Measurements from ENCODE around the gene ITGAE. TPM values are rescaled to one million over a fixed set of nuclear protein-coding genes. Genes with fewer than 3 reads are reported as not detected.

Gene ITGAE
- total and polyA plus RNA-seq, 8 donors, result 4.4 to 29.0 (median 7.0) TPM

DNA sequence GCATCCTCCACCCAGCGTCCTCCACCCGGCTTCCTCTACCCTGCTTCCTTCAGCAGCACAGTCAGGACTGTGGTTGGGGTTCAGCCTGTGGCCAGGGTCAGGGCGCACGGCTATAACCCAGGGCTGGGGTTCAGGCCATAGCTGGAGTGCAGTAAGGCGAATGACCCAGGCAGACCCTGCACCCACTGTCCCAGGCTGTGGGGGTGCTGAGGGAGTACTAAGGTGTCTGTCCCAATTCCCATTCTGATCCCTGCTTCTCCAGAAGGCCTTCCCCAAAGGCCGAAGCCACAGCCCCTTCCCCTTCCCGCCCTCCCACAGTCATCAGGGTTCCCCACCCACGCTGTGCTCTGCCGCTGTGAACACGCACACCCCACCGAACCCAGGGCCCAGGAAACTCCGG lies 119.9 kb downstream of the ITGAE start:
- WGBS, 2 donors, result 60 to 71% methylated on average over 12 of the region's 12 CpGs
- Histone ChIP-seq H3K36me3 (no peaks in the 10 kb centered on the region), H3K4me1 (no peaks in the 10 kb centered on the region), H3K9me3 (no peaks in the 10 kb centered on the region), H3K27ac (no peak overlapping the region), H3K27me3 (no peaks in the 10 kb centered on the region), H3K4me3 (no peak overlapping the region)
- ATAC-seq (no peak), DNase-seq (no peak), FAIRE-seq (no peak)
- no peak for TF ChIP-seq CTCF (IDR thresholded peaks at IDR 0.05)
- intact Hi-C loops (cut with DNase I), result no loop called here

GRCh38 chr17:3679531-3680126 lies 121.4 kb downstream of the ITGAE start:
- no peaks in the 10 kb centered on the region for H3K27me3 ChIP-seq
- no peaks in the 10 kb centered on the region for H3K36me3 ChIP-seq
- H3K27ac ChIP-seq, result no peak overlapping the region
- no peak overlapping the region for H3K4me3 ChIP-seq
- no peak for ATAC-seq
- no peak for TF ChIP-seq CTCF (IDR thresholded peaks at IDR 0.05)
- FAIRE-seq, result no peak
- no peaks in the 10 kb centered on the region for H3K9me3 ChIP-seq
- DNase-seq, result no peak
- H3K4me1 ChIP-seq, result no peaks in the 10 kb centered on the region
- intact Hi-C loops (cut with DNase I), result no loop called here
- 49 to 59% methylated on average over 20 of the region's 20 CpGs for WGBS, 2 donors

DNA sequence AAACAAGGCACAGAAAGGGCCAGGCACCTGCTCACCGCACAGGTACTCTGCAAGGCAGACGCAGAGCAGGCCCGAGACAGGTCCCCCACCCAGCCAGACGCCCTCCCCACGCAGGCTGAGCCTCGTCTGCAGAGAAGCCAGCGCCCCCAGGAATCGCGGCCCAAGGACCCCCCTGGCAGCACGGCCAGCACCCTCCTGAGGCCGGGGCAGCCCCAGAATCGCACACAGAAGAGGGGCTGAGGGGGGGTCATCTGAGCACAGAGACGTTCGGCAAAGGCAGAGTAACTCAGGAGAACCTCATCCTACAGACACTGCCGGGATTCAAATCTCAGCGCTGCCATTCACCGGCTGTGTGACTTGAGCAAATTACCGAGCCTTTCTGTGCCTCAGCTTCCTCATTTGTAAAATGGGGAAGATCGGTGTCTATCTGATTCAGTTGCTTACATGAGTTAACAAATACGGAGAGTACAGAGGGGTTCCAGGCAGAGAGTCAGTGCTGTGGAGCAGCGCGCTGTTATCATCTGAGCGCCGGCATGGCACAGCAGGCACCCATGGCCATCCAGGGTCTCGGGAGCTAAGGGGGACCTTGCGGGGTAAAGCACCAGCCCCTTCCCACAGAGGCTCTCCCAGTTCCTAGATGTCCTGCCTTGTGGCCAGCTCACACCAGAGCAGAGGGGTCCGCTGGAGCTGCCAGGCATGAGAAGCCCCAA lies 122.0 kb downstream of the ITGAE start:
- FAIRE-seq, result no peak
- no peak for TF ChIP-seq CTCF (IDR thresholded peaks at IDR 0.05)
- 77 to 80% methylated on average over 27 of the region's 27 CpGs for WGBS, 2 donors
- H3K9me3 ChIP-seq, result no peaks in the 10 kb centered on the region
- no peak for ATAC-seq
- no peak for DNase-seq
- no peaks in the 10 kb centered on the region for H3K36me3 ChIP-seq
- no peaks in the 10 kb centered on the region for H3K4me1 ChIP-seq
- intact Hi-C loops (cut with DNase I), result no loop called here
- no peaks in the 10 kb centered on the region for H3K27me3 ChIP-seq
- H3K4me3 ChIP-seq, result no peak overlapping the region
- no peak overlapping the region for H3K27ac ChIP-seq

DNA sequence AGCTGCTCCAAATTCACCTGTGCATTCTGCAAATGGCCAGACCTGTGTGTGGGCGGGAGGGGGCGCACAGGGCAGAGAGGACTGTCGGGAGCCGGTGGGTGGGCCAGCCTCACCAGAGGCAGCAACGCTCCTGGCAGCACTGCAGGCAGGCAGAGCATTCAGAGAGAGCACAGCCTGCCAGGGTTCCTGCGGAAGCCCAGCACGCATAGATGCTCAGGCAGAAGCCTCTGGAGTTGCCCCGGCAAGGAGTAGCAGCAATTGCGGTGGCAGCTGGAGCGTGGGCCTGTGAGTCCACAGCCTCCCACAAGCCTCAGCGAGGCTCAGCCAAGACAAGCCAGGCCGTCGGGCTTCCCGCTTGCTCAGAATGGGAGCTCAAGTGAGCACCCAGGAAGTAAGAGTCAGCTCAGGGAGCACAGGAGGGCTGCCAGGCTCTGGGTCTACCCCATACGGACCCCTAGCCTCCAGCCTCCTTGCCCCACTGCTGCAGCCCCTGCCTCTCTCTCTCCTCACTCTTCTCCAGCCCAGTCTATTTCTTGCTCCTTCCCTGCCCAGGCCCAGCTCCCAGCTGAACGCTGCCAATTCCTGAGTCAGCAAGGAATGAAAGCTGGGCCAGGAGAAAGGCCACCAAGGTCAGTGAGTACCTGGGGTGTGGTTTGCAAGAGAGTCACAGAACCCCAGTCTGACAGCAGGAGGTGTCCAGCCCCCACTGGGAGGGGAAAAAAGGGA lies 122.7 kb downstream of the ITGAE start:
- intact Hi-C loops (cut with DNase I), result no loop called here
- no peaks in the 10 kb centered on the region for H3K4me1 ChIP-seq
- FAIRE-seq, result no peak
- WGBS, 2 donors, result 55 to 56% methylated on average over 13 to 16 of the region's 16 CpGs
- TF ChIP-seq CTCF (IDR thresholded peaks at IDR 0.05), result no peak
- no peaks in the 10 kb centered on the region for H3K9me3 ChIP-seq
- no peak overlapping the region for H3K4me3 ChIP-seq
- DNase-seq, result no peak
- no peak overlapping the region for H3K27ac ChIP-seq
- H3K36me3 ChIP-seq, result no peaks in the 10 kb centered on the region
- ATAC-seq, result peak in 1 of 4 donors; percentile 21
- H3K27me3 ChIP-seq, result no peaks in the 10 kb centered on the region
